RKO (cell line): ENCODE measurements around the gene TTLL5.
A peak's percentile ranks its signal among the peaks of the same experiment; 100 is the strongest.
"Not testable (repeated sequence)": the region's sequence is repeated elsewhere in the genome, so short reads cannot be mapped to it uniquely, and the experiment has no call there.

ENCODE experiments used
- DNase-seq: peaks from one replicate; pipeline ENCODE4 v3.0.0-alpha.2; 2016; ENCODE audit warnings: low spot score

Gene TTLL5

DNA sequence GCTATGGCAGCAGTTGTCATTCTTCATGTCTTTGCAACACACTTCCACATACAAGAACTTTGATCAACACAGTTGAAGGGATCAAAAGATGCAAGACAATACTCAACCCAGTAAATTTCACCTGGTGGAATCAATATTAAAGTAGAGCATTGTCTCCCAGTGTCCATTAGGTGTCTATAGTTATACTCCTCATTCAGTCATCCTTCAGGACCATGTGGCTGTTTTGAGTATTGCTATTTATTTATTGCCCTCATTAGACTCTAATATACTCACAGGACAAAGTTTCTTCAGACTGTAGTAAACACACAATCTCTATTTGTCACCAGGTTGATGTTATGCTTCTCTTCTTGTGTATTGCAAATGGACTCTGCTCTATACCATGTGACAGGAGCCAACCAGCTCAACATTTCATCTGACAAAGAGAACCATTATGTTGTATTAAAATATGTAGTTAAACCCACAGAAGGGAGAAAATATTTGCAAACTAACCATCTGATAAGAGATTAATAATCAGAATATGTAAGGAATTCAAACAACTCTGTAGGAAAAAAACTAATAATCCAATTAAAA lies 174.2 kb downstream of the TTLL5 start:
- no peak for DNase-seq

DNA sequence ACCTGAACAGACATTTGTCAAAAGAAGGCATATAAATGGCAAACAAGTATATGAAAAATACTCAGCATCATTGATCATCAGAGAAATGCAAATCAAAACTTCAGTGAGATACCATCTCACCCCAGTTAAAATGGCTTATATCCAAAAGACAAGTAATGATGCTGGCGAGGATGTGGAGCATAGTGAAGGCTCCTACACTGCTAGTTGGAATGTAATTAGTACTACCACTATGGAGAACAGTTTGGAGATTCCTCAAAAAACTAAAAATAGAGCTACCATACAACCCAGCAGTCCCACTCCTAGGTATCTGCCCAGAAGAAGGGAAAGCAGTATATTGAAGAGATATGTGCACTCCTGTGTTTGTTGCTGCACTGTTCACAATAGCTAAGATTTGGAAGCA lies 174.7 kb downstream of the TTLL5 start:
- no peak for DNase-seq

DNA sequence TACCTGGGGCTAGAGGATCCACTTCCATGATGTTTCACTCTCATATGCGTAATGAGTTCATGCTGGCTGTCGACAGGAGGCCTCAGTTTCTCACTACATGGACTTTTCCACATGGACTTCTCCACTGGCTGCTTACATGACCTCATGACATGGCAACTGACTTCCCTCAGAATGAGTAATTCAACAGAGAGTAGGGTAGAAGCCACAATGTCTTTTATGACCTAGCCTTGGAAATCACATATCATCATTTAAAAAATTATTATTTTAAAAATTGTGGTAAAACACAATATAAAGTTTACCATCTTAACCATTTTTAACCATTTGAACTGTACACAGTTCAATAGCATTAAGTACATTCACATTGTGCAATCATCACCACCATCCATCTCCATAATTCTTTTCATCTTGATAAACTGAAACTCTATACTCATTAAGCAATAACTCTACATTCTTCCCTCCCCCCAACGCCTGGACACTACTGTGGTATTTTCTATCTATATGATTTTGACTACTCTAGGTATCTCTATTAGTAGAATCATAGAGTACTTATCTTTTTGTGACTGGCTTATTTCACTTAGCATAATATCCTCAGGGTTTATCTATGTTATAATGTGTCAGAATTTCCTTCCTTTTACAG lies 176.2 kb downstream of the TTLL5 start:
- no peak for DNase-seq

DNA sequence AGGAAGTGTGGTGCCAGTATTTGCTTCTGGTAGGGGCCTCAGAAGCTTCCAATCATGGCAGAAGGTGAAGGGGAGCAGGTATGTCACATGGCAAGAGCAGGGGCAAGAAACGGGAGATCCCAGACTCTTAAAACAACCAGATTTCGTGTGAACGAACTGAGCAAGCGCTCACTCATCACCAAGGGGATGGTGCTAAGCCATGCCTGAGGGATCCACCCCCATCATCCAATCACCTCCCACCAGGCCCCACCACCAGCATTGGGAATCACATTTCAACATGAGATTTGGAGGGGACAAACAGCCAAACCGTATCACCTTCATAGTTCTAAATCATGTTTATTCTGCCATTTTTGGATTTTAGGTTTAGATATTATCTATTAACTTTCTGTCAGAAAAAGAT lies 179.9 kb downstream of the TTLL5 start:
- no peak for DNase-seq

DNA sequence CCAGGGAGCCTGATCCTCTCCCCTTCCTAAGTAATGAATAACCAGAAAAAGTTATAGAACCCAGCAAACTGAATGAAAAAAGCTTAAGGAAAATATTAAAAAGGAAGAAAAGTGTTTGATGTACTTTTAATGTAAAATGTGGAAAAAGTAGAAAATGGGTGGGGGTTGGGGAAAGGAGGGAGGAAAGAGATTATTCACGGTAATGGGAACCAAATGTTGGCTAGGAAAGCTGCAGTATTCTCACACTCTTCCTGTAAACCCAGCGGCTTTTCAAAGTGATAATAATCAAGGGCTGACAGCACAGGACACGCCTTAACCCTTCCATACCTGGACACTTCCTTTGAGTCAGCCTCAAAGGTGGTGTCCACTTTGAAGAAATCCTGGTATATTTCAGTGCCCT lies 181.5 kb downstream of the TTLL5 start:
- DNase-seq = no peak

DNA sequence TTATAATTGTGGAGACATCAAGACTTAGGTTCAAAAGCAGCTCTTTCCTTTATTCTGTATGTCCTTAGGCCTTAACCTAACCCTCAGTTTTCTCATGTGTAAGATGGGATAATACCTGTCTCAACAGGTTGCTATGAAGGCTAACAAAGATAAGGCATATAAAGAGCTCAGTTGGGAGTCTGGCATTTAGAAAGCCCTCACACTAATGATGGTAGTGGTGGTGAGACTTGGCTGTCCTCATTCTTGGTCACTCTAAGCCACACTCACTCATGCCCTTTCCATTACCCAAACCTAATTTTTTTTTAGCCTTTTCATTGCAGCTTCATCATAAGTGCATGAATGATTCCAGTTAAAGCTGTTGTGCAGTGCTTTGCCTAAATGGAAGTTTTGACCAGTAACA lies 183.4 kb downstream of the TTLL5 start:
- no peak for DNase-seq

DNA sequence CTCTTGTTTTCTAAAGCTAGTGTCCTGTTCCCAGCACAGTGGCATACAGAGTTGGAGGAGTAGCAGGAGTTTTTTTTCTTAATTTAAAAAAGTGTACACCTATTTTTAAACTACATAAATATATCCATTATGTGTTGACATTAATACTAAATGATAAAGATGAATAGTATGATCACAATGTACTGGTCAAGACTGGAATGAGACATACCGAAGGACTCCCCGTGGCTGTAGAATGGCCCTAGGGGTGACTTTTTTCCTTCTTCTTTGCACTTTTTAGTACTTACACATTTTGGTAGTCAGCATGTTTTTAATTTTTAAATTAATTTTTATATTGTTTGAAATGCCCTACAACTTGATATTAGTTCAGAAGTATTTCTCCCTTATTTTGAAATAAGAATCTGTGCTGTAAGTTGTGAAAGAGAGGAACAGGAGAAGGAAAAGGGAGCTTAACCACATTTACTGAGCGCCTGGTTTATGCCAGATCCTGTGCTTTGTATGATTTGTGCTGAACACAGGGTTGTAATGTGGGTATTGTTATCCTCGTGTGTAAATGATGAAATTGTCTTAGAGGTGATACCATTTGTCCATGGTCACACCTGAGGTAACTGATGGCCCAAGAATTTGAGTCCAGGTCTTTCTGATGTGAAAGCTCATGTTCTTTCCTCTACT lies 184.2 kb downstream of the TTLL5 start:
- no peak for DNase-seq

DNA sequence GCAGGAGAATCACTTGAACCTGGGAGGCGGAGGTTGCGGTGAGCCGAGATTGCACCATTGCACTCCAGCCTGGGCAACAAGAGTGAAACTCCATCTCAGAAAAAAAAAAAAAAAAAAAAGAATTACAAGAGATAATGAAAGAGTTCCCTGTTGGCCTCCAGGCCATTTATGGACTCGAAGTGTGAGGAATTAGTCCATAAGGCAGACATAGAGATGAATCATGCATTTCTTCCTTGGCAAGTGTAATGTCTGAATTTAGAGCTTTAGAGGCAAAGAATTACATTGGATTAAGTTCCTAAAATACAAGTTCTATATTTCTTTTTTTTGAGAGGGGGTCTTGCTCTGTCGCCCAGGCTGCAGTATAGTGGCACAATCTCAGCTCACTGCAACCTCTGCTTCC lies 185.6 kb downstream of the TTLL5 start:
- DNase-seq = not testable (repeated sequence)

DNA sequence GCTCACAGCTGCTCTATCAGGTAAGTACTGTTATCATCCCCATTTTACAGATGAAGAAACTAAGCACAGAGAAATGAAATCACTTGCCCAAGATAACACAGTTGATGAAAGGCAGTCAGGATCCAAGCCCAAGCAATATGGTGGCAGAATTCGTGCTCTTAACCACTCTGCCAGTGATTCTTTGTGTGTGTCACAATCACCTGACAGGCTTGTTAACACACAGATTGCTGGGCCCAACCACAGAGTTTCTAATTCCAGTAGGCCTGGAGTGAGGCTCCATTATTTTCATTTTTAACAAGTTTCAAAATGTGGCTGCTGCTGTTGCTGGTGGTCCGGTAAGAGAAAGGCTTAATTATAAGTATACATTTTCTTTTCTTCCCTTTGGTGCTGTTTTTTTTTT lies 186.5 kb downstream of the TTLL5 start:
- DNase-seq = no peak

DNA sequence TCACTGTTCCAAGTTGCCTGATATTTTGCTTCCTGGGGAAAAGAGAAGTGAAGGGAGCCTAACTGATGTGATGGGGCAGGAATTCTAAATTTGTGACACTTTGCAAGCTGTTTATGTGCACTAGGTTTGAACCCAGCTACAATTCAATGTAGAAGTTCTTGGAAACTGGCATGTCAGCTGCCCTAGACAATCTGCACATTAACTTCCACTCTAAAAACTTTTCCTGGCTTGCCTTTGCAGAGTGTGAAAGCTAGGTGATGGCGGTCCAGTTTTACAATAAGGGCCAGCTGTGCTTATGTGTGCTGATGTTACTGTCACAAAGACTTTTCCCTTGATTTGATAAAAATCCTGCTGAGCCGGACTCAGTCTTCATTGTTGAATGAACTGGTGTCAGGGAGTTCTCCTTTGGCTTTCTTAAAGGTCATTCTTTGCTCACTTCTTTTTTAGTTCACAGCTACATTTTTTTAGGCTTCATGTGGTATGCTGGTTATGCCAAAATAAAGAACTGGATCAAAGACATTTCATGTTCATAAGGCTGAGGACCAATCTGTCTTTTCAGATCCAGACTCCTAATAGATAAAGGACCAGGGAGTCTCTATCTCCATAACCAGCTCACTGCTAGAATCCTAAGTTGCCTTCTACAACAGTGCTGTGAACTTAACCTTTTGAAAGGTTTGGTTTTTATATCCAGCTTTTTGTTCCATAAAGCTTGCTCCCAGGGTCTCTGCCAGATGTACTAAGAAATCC lies 187.3 kb downstream of the TTLL5 start:
- DNase-seq = no peak

DNA sequence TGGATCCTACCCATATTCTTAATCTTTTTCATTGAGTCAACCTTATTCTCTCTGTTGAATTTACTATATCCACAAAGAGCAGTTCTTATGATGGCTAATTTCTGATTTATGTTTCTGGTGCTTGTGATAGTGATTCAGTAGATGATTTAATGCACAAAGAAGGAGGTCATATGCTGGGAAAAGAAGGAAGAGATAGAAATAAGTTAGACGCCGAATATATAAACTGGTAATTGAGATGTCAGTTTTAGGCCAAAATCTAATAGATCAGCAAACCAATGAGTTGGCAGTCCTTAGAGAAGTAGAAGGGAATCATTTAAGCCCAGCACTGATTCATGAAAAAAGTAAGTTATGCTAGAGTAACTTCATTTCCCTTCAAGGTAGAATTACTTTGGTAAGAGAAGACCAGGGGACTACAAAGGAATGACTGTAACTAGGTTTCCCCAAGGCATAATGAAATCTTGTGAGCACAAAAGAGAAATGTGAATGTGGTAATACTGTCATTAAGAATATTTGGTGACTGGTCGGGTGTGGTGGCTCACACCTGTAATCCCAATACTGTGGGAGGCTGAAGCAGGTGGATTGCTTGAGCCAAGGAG lies 188.4 kb downstream of the TTLL5 start:
- no peak for DNase-seq

DNA sequence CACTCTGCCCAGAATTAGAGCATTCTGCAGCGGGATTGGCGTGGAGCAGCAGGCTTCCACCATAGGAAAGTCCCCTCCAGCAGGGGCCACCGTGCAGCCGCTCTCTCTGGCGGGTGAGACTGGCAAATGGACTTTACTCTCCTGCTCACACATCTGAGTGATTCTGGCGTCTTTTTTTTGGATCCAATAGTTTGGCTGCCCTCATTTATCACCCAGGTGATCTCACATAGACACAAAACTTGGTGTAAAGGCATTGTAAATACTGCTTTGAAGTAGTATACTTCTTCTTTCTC lies 190.5 kb downstream of the TTLL5 start:
- no peak for DNase-seq

DNA sequence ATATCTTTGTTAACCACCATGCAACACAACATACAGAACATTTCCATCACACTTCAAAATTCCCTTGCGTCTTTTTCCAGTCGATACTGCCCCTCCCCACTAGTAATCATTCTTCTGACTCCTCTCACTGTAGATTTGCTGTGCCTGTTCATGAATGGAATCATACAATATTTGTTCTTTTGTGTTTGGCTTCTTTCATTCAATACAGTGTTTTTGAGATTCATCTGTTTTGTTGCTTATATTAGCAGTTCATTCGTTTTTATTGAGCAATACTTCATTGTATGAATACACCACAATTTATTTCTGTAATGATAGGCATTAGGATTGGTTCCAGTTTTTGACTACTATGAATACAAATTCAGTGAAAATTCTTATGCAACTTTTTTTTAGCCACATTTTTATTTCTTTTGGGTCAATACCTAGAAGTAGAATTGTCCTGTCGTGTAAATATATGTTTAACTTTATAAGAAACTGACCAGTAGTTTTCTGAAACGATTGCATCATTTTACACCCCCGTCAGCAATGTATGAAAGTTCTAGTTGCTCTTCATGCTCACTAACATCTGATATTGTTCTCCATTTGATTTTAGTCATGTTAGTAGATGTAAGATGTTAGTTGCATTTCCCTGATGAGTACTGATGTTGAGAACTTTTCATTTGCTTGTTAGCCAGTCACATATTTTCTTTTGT lies 193.2 kb downstream of the TTLL5 start:
- DNase-seq = no peak

DNA sequence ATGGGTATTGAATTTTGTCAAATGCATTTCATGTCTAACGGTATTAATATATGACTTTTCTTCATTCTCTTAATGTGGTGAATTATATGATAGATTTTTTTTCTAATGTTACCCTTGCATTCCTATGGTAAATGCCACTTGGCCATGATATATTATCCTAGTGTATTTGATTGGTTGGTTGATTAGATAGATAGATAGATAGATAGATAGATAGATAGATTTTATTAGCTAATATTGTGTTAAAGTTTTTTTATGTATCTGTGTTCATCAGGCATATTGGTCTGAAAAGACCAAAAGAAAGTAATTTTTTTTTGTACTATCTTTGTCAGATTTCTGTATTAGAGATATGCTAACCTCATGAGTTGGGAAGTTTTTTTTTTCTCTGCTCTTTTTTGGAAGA lies 196.2 kb downstream of the TTLL5 start:
- DNase-seq = no peak

DNA sequence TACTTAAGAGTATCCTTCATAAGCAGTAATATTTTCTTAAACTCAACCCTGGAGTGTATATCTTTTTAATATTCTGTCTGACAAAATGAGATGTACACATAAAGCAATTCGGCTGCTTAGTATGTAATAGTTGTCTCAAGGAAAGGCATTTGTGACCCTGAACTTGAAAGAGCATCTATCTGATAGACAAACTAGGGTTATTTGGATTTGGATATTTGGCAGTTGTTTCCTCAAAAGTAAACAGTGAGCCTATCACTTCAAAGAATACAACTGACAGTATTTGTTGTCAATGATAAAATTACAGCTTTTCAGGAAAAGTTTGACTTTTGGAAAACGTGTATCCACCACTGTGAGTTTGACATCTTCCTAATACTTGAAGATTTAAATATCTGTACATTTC lies 197.3 kb downstream of the TTLL5 start:
- DNase-seq = no peak

DNA sequence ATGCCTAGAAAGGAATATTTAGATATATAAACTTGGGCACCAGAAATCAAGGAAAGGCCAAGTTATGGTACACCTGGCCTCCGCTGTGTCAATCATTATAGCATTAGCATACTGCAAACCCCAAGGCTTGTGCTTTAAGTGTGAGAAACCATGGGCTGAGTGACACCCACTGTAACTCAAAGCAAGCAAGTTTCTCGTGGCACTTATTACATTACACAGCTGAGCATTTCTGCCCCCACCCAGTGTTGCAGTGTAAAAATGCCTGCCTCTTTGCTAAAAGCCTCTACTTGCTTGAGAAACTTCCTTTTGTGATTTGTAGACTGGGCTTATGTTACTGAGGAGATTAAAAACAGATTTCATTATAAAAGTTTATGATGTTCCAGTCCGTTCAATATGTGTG lies 198.7 kb downstream of the TTLL5 start:
- no peak for DNase-seq

DNA sequence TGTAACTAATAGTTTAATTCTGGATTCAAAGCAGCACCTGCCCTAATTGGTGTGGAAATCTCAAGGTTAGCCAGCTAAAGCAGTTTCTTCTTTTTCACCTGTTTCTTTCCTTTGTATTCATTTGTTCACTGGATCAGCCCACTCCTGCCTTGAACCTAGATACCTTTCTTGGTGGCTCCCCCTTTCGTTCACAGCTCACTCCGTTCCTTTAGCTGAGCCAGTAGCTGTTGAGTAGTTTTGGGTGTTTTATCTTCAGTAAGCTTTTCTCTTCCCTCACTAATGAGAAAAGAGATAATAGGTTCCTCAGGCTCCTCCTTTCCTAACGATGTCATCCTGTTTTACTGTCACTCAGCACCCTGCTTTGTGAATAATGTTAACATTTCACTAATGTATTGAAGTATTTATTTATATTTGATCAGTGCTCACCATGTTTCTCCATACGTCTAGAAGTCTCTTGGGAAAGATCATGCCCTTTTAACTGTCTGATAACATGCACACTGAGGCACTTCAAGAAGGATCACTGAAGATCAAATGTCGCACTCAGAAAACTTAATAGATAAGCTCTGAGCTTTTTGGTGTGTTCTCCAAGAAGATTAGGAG lies 199.6 kb downstream of the TTLL5 start:
- no peak for DNase-seq

DNA sequence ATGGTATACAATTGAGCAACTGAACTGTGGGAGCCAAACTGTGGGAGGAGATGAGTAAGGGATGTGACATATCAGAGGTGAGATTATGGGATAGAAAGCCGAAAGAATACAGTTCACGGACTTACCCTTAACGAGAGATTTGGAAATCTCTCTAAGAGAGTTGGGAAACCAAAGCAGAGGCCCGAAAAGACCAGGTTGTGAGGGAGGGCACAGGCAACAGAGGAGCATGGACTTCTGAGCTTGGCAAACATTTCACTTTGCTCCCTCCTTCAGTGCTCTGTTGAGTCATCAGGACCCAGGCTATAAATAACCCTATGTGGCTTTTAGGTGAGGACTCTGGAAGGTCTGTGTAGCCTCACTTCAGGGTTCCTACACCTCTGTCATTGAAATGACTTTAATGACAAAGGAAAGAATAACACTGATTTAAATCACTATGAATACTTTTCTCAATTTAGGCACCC lies 200.1 kb downstream of the TTLL5 start:
- DNase-seq = no peak

DNA sequence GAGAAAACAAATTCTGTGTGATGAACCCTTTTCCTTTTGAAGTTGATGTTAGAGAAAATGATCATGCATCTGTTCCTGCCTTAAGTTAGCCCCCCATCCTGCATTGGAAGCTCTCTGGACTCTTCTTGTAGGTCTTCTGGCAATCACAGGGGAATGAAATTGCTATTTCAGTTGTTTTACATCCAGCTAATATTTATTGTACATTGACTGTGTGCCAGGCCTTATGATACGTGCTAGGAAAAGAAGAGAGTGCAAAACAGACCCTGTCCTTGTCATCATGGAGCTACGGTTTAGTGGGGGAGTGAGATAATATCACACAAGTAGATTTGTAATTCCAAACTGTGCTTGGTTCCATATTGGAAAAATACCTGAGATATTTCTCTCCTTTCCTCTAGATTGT lies 202.2 kb downstream of the TTLL5 start:
- DNase-seq = no peak

DNA sequence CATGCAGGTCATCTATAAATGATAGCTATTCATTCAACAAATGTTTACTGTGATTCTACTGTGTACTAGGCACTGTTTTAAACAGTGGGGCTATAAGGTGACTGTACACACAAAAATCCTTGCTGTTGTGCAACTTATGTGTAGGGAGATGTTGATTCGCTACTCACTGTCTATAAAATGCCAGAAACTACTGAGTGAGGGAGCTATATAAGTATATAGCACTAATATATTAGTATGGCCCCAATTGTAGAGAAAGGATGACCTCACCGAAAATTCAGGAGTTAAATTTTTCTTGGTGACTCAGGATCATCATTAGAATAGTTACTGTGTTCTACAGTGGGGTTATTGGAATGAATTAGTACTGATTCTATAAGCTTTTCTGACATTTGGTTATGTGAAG lies 203.3 kb downstream of the TTLL5 start:
- peak; percentile 51 for DNase-seq

DNA sequence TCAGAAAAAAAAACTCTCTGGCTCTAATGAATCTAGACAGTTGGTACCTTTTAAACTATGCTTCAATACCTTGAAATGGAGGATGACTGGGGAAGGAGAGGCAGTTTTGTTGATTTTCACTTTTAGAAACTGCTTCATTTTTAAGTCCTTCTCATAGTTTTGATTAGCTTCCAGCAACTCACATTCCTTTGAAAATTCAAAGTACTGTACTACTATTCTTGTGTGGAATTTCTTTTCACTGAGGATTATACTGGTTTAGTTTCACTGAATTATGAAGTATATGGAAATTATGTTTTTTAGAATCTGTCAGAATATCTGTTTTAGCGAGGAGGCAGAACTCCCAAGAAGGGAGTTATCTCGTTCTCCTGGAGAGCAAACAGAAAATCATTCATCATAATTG lies 204.5 kb downstream of the TTLL5 start:
- DNase-seq = no peak

DNA sequence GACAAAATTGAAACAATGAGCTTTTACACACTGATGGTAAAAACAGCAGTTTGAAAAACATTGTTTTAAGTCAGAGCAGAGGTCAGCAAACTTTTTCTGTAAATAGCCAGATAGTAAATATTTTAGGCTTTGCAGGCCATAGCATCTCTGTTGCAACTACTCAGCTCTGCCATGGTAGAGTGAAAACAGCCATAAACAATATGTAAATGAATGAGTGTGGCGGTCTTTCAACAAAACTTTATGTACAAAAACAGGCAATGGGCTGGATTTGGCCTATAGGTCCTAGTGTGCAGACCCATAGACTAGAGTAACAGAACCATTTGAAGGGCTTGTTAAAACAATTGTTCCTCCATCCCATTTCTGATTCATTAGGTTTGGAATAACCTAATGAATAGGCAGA lies 205.9 kb downstream of the TTLL5 start:
- no peak for DNase-seq
